ENCODE results near the gene ADPRHL1. TPM values are rescaled to one million over a fixed set of nuclear protein-coding genes. Genes with fewer than 3 reads are reported as not detected.

The ADPRHL1 gene
- total RNA-seq, 1 experiment from 2014 or later = 2.7 TPM

DNA sequence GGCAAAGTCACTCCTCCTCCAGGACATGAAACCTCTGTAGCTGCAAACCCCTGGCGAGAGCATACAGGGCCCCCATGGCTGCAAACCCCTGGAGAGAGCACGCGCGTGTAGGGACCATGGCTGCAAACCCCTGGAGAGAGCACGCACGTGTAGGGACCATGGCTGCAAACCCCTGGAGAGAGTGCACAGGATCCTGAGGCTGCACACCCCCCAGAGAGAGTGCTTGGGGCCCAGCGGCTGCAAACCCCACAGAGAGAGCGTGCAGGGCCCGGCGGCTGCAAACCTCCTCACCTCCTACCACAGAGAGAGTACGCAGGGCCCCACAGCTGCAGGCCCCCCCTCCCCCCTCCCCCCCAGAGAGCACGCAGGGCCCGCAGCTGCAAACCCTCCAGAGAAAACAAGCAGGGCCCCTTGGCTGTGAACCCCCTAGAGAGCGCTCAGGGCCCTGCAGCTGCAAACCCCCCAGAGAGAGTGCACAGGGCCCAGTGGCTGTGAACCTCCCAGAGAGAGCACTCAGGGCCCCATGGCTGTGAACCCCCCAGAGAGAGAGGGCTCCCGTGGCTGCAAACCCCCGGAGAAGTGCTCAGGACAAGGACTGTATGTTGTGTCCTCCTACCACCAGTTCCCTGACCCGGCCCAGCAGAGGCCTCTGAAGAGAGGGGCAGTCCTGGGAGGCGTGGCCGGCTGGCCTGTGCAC is 7.3 kb downstream of the ADPRHL1 start:
- Histone ChIP-seq H2BK5ac (ENCODE audit: insufficient read length, low read length) (no peak overlapping the region), H3K4me1 (ENCODE audit: insufficient read depth, low read length) (no peaks in the 10 kb centered on the region), H3K79me2 (ENCODE audit: insufficient read depth, low read length) (no peaks in the 10 kb centered on the region), H2BK20ac (ENCODE audit: low read depth, low read length, poor library complexity, severe bottlenecking) (no peak overlapping the region), H3K56ac (ENCODE audit: insufficient read length, low read depth, low read length) (no peak overlapping the region), H3K18ac (ENCODE audit: insufficient read length, low read depth, low read length) (no peak overlapping the region), H2AK5ac (ENCODE audit: insufficient read length, low read length) (no peak overlapping the region), H3K9ac (ENCODE audit: extremely low read depth, insufficient read length, low read length) (no peak overlapping the region), H3K27me3 (ENCODE audit: insufficient read depth, low read length) (no peaks in the 10 kb centered on the region), H3K9me3 (ENCODE audit: control insufficient read depth, low read depth, low read length) (no peaks in the 10 kb centered on the region), H3K14ac (ENCODE audit: insufficient read depth, low read length) (no peak overlapping the region), H3K23ac (ENCODE audit: insufficient read length, low read depth, low read length) (no peak overlapping the region), H3K23me2 (ENCODE audit: insufficient read length, low read depth, low read length, poor library complexity, severe bottlenecking) (no peaks in the 10 kb centered on the region), H4K5ac (ENCODE audit: insufficient read length, low read depth, low read length) (no peak overlapping the region), H4K8ac (replicated peaks; ENCODE audit: insufficient read length, low read depth, low read length) (no peak overlapping the region), H2BK15ac (ENCODE audit: low read depth, low read length) (no peak overlapping the region), H2AFZ (ENCODE audit: low read length) (no peak overlapping the region), H3K79me1 (ENCODE audit: insufficient read depth, low read depth, low read length, poor library complexity, severe bottlenecking) (no peaks in the 10 kb centered on the region), H3T11ph (ENCODE audit: low read length) (no peak overlapping the region), H2BK12ac (ENCODE audit: insufficient read length, low read depth, low read length) (no peak overlapping the region), H2BK120ac (ENCODE audit: low read depth, low read length, poor library complexity, severe bottlenecking) (no peak overlapping the region), H3K27ac (ENCODE audit: insufficient read length, low read depth, low read length) (no peak overlapping the region), H4K91ac (ENCODE audit: insufficient read length, low read depth, low read length) (no peak overlapping the region), H3K4ac (ENCODE audit: low read depth, low read length) (no peak overlapping the region), H3K4me2 (ENCODE audit: insufficient read depth, insufficient read length, low read length) (no peak overlapping the region), H4K20me1 (ENCODE audit: control insufficient read depth, insufficient read depth, insufficient read length) (no peaks in the 10 kb centered on the region)
- no CpG with 5 or more reads among the region's 19 CpGs for WGBS (ENCODE audit: extremely low coverage, insufficient read length, low lambda C conversion rate)
- Mint-ChIP-seq H3K9me3 (peaks cover 0 to 4% of the 10 kb centered on the region in 2 experiments; a peak in 1 of 5 replicates), H3K36me3 (ENCODE audit: insufficient read depth in 1 of 3, low read depth in 3 of 3) (peaks cover 16 to 22% (median 20%) of the 10 kb centered on the region in 3 experiments; a peak in 6 of 7 replicates), H3K27me3 (ENCODE audit: low read depth) (no peaks in the 10 kb centered on the region), H3K27ac (no peak overlapping the region), H3K4me1 (peaks cover 2 to 8% of the 10 kb centered on the region in 2 experiments; a peak in 2 of 4 replicates), H3K4me3 (no peak overlapping the region)
- no peak for DNase-seq
- TF ChIP-seq, protein P1, sequence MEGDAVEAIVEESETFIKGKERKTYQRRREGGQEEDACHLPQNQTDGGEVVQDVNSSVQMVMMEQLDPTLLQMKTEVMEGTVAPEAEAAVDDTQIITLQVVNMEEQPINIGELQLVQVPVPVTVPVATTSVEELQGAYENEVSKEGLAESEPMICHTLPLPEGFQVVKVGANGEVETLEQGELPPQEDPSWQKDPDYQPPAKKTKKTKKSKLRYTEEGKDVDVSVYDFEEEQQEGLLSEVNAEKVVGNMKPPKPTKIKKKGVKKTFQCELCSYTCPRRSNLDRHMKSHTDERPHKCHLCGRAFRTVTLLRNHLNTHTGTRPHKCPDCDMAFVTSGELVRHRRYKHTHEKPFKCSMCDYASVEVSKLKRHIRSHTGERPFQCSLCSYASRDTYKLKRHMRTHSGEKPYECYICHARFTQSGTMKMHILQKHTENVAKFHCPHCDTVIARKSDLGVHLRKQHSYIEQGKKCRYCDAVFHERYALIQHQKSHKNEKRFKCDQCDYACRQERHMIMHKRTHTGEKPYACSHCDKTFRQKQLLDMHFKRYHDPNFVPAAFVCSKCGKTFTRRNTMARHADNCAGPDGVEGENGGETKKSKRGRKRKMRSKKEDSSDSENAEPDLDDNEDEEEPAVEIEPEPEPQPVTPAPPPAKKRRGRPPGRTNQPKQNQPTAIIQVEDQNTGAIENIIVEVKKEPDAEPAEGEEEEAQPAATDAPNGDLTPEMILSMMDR (conservative IDR thresholded peaks at IDR 0.05) = no peak
